HCT116 (cell line): ENCODE results near the gene MALRD1. TPM values are rescaled to one million over a fixed set of nuclear protein-coding genes. Genes with fewer than 3 reads are reported as not detected.

Source experiments
- ATAC-seq: fragments of 200-7000 bp; cut with Tn5 transposase; 2 replicates; pipeline ENCODE4 v1.9.1; 2020; ENCODE audit warnings: mild to moderate bottlenecking, moderate library complexity
- BruUV-seq: library from RNA; stranded (reverse); fragments of 400-500 nt; replicated peaks from 2 replicates; lab custom pipeline; 2021; lab: Mats Ljungman, UMichigan
- CTCF ChIA-PET: fragments of 300-600 bp; sonication (Branson Sonifier 250); formaldehyde crosslinking; loops from one replicate; lab custom pipeline; 2021; ENCODE audit warnings: antibody characterized with exemption; lab: Charles Lee
- POLR2A ChIA-PET: fragments of 300-600, 350-600 bp; sonication (Branson Sonifier 250); formaldehyde crosslinking; loops from one replicate; lab custom pipeline; 2021; ENCODE audit warnings: antibody characterized with exemption; lab: Charles Lee
- RAD21 ChIA-PET, 2 experiments: fragments of 300-600 bp; sonication (Branson Sonifier 250); formaldehyde crosslinking; loops; one replicate each; lab custom pipeline; 2023; ENCODE audit warnings: low total read pairs in 2 of 2; ENCODE audit not compliant: uncharacterized antibody in 2 of 2, unreplicated experiment in 2 of 2, low non-redundant PET in 1 of 2; lab: Charles Lee
- DNase-seq: peaks from one replicate; pipeline ENCODE4 v3.0.0-alpha.2; 2010; ENCODE audit warnings: low read depth, low spot score
- H2AFZ ChIP-seq: fragments of 200-600 bp; shearing (Covaris generic), sonication (generic); 2 replicates; pipeline ENCODE4 v1.6.1; 2017; ENCODE audit warnings: low read depth, mixed run types, mixed read lengths, antibody characterized with exemption, low read length; ENCODE audit not compliant: poor library complexity, severe bottlenecking
- H3K27ac ChIP-seq: 2 replicates; pipeline ENCODE4 v1.5.1; 2012; ENCODE audit warnings: low read depth, low read length
- H3K27me3 ChIP-seq: fragments of 200-600 bp; sonication (generic); 2 replicates; pipeline ENCODE4 v1.6.1; 2016; ENCODE audit warnings: mixed run types, low read length, mixed read lengths; ENCODE audit not compliant: insufficient read depth
- H3K36me3 ChIP-seq, 2 experiments: fragments of 200-500 bp in 1 of 2; fragments of 200-600 bp in 1 of 2; sonication (Bioruptor generic) in 1 of 2; sonication (generic) in 1 of 2; 2 replicates each; pipeline versions ENCODE4 v1.5.1 to v1.6.1; 2014 to 2016; ENCODE audit warnings: low read length in 2 of 2, inconsistent platforms in 1 of 2, mixed read lengths in 1 of 2, mixed run types in 1 of 2; ENCODE audit not compliant: insufficient read depth in 2 of 2, control insufficient read depth in 1 of 2
- H3K4me1 ChIP-seq, 2 experiments: fragments of 200-600 bp in 1 of 2; sonication (generic) in 1 of 2; 2 replicates each; pipeline versions ENCODE4 v1.5.1 to v1.6.1; 2012 to 2017; ENCODE audit warnings: low read length in 2 of 2, inconsistent platforms in 1 of 2, mild to moderate bottlenecking in 1 of 2, mixed read lengths in 1 of 2, mixed run types in 1 of 2, moderate library complexity in 1 of 2; ENCODE audit not compliant: insufficient read depth in 2 of 2, control insufficient read depth in 1 of 2
- H3K4me2 ChIP-seq: fragments of 200-600 bp; sonication (generic); 2 replicates; pipeline ENCODE4 v1.6.1; 2017; ENCODE audit warnings: mixed run types, low read length, mixed read lengths
- H3K4me3 ChIP-seq, 2 experiments: fragments of 200-600 bp in 1 of 2; sonication (generic) in 1 of 2; replicated peaks in 1 of 2; 2 replicates each; pipeline ENCODE4 v1.5.1; 2011 to 2016; ENCODE audit warnings: low read length in 2 of 2, control low read depth in 1 of 2, low read depth in 1 of 2, mild to moderate bottlenecking in 1 of 2, mixed read lengths in 1 of 2, mixed run types in 1 of 2
- H3K79me2 ChIP-seq: fragments of 200-600 bp; sonication (generic); 2 replicates; pipeline ENCODE4 v1.6.1; 2017; ENCODE audit warnings: mild to moderate bottlenecking, mixed run types, low read length, moderate library complexity, mixed read lengths; ENCODE audit not compliant: insufficient read depth
- H3K9ac ChIP-seq: fragments of 200-600 bp; sonication (generic); 2 replicates; pipeline ENCODE4 v1.6.1; 2016; ENCODE audit warnings: low read length, mixed read lengths
- H3K9me2 ChIP-seq: fragments of 200-600 bp; sonication (generic), shearing (Covaris generic); 2 replicates; pipeline ENCODE4 v1.6.1; 2017; ENCODE audit warnings: mixed run types, mild to moderate bottlenecking, moderate library complexity; ENCODE audit not compliant: insufficient read depth
- H3K9me3 ChIP-seq, 2 experiments: fragments of 200-500 bp in 1 of 2; fragments of 200-600 bp in 1 of 2; sonication (Bioruptor generic) in 1 of 2; sonication (generic) in 1 of 2; 2 replicates each; pipeline ENCODE4 v1.6.1; 2014 to 2017; ENCODE audit warnings: low read length in 2 of 2, mixed read lengths in 2 of 2, inconsistent platforms in 1 of 2, low read depth in 1 of 2, mild to moderate bottlenecking in 1 of 2, mixed run types in 1 of 2, moderate library complexity in 1 of 2; ENCODE audit not compliant: control insufficient read depth in 1 of 2, insufficient read depth in 1 of 2
- H4K20me1 ChIP-seq: fragments of 200-600 bp; sonication (generic), shearing (Covaris generic); 2 replicates; pipeline ENCODE4 v1.6.1; 2017; ENCODE audit warnings: mixed run types, mild to moderate bottlenecking, moderate library complexity; ENCODE audit not compliant: insufficient read depth
- CBX3 ChIP-seq: IDR thresholded peaks from 2 replicates; pipeline ENCODE4 v1.6.1; 2012; ENCODE audit warnings: low read depth
- CEBPB ChIP-seq: IDR thresholded peaks from 2 replicates; pipeline ENCODE4 v1.6.1; 2012; ENCODE audit warnings: low read depth
- EGR1 ChIP-seq: IDR thresholded peaks from 2 replicates; pipeline ENCODE4 v1.6.1; 2012; ENCODE audit warnings: low read depth
- ELF1 ChIP-seq: IDR thresholded peaks from 2 replicates; pipeline ENCODE4 v1.6.1; 2012; ENCODE audit warnings: low read depth, borderline replicate concordance
- EZH2phosphoT487 ChIP-seq: fragments of 200-600 bp; IDR thresholded peaks from 2 replicates; pipeline ENCODE4 v1.6.1; 2018; ENCODE audit warnings: antibody characterized with exemption, borderline replicate concordance
- FOSL1 ChIP-seq: IDR thresholded peaks from 2 replicates; pipeline ENCODE4 v1.6.1; 2012; ENCODE audit warnings: low read depth
- JUND ChIP-seq: IDR thresholded peaks from 2 replicates; pipeline ENCODE4 v1.6.1; 2012
- POLR2A ChIP-seq: IDR thresholded peaks from 2 replicates; pipeline ENCODE4 v1.7.0; 2011; ENCODE audit warnings: borderline replicate concordance; ENCODE audit not compliant: insufficient read depth, insufficient read length; ENCODE audit errors: extremely low read depth
- POLR2AphosphoS5 ChIP-seq: IDR thresholded peaks from 2 replicates; pipeline ENCODE4 v1.6.1; 2011; ENCODE audit warnings: mild to moderate bottlenecking, low read depth, low read length, moderate library complexity
- RAD21 ChIP-seq: IDR thresholded peaks from 2 replicates; pipeline ENCODE4 v1.6.1; 2012; ENCODE audit warnings: low read depth, mild to moderate bottlenecking
- SIN3A ChIP-seq: IDR thresholded peaks from 2 replicates; pipeline ENCODE4 v1.6.1; 2012; ENCODE audit warnings: low read depth
- SP1 ChIP-seq: IDR thresholded peaks from 2 replicates; pipeline ENCODE4 v1.6.1; 2012; ENCODE audit warnings: low read depth
- TCF7L2 ChIP-seq: IDR thresholded peaks from 2 replicates; pipeline ENCODE4 v1.7.0; 2011; ENCODE audit warnings: borderline replicate concordance, inconsistent platforms; ENCODE audit not compliant: insufficient read depth, insufficient read length; ENCODE audit errors: extremely low read depth
- YY1 ChIP-seq: IDR thresholded peaks from 2 replicates; pipeline ENCODE4 v1.6.1; 2011; ENCODE audit warnings: low read length, low read depth, moderate library complexity, mild to moderate bottlenecking; ENCODE audit not compliant: insufficient replicate concordance; ENCODE audit errors: extremely low read depth
- ZFX ChIP-seq: fragments of 450-650 bp; IDR thresholded peaks from 2 replicates; pipeline ENCODE4 v1.6.1; 2017
- intact Hi-C: fragments of 100-400 bp; cut with micrococcal nuclease; formaldehyde crosslinking; loops from 2 replicates; pipeline ENCODE4 v1.10.0; 2022
- total RNA-seq: library from RNA; stranded (reverse); gene quantifications from one replicate; pipeline ENCODE4 v1.2.1, GENCODE V29; 2021; ENCODE audit not compliant: unreplicated experiment
- TF ChIP-seq, protein P1 (sequence below): IDR thresholded peaks from 2 replicates; pipeline ENCODE4 v1.6.1; 2012
- TF ChIP-seq, protein P2 (sequence below): IDR thresholded peaks from 2 replicates; pipeline ENCODE4 v1.6.1; 2012; ENCODE audit warnings: low read depth
- TF ChIP-seq, protein P3 (sequence below), 3 experiments: fragments of 200-600 bp in 1 of 3; sonication (generic) in 1 of 3; IDR thresholded peaks in 2 of 3; conservative IDR thresholded peaks in 1 of 3; 2 replicates each; pipeline ENCODE4 v1.5.1; 2012 to 2017; ENCODE audit warnings: low read depth in 2 of 3, low read length in 2 of 3, antibody characterized with exemption in 1 of 3, borderline replicate concordance in 1 of 3, control low read depth in 1 of 3, mild to moderate bottlenecking in 1 of 3, mixed read lengths in 1 of 3, mixed run types in 1 of 3, moderate library complexity in 1 of 3; ENCODE audit not compliant: insufficient read depth in 1 of 3
- TF ChIP-seq, protein P4 (sequence below): IDR thresholded peaks from 2 replicates; pipeline ENCODE4 v1.6.1; 2012

MALRD1 gene
- total RNA-seq, 1 experiment from 2014 or later = not detected

DNA sequence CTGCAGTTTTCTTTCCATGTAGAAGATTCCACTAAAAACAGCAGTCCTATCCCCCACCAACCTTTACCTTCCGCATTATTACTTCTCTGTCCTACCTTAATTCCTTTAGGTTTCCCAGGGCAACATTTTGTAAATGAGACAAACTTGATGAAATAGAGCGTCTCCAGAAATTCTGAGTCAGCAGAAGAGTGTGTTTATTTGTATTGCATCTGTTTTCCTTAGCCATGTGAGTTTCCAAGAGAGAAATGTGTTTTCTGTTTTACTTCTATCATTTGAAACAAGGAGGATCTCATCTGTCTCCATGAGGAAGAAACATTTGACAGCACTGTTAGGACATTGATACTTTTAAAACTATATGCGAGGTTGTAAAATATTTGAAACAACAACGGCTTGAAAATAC, 523.5 kb downstream of the MALRD1 start:
- ATAC-seq = no peak
- no peak overlapping the region for H2AFZ ChIP-seq

More for the DNA sequence above, 523.5 kb downstream of the MALRD1 start:
- ChIA-PET CTCF (no interaction called here), POLR2A (no interaction called here), RAD21 (no interaction called here)
- H3K9me2 ChIP-seq = no peaks in the 10 kb centered on the region
- intact Hi-C loops = no loop called here
- no peaks in the 10 kb centered on the region for H3K36me3 ChIP-seq
- no peak overlapping the region for H3K27ac ChIP-seq
- TF ChIP-seq EGR1 (no peak), ZFX (no peak), CEBPB (no peak), POLR2AphosphoS5 (no peak), JUND (no peak), SP1 (no peak), SIN3A (no peak), CBX3 (no peak), RAD21 (no peak), POLR2A (no peak), FOSL1 (no peak), EZH2phosphoT487 (no peak), YY1 (no peak), TCF7L2 (no peak), ELF1 (no peak)
- TF ChIP-seq, protein P1, sequence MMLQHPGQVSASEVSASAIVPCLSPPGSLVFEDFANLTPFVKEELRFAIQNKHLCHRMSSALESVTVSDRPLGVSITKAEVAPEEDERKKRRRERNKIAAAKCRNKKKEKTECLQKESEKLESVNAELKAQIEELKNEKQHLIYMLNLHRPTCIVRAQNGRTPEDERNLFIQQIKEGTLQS = no peak
- TF ChIP-seq, protein P2, sequence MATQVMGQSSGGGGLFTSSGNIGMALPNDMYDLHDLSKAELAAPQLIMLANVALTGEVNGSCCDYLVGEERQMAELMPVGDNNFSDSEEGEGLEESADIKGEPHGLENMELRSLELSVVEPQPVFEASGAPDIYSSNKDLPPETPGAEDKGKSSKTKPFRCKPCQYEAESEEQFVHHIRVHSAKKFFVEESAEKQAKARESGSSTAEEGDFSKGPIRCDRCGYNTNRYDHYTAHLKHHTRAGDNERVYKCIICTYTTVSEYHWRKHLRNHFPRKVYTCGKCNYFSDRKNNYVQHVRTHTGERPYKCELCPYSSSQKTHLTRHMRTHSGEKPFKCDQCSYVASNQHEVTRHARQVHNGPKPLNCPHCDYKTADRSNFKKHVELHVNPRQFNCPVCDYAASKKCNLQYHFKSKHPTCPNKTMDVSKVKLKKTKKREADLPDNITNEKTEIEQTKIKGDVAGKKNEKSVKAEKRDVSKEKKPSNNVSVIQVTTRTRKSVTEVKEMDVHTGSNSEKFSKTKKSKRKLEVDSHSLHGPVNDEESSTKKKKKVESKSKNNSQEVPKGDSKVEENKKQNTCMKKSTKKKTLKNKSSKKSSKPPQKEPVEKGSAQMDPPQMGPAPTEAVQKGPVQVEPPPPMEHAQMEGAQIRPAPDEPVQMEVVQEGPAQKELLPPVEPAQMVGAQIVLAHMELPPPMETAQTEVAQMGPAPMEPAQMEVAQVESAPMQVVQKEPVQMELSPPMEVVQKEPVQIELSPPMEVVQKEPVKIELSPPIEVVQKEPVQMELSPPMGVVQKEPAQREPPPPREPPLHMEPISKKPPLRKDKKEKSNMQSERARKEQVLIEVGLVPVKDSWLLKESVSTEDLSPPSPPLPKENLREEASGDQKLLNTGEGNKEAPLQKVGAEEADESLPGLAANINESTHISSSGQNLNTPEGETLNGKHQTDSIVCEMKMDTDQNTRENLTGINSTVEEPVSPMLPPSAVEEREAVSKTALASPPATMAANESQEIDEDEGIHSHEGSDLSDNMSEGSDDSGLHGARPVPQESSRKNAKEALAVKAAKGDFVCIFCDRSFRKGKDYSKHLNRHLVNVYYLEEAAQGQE = no peak
- TF ChIP-seq, protein P3, sequence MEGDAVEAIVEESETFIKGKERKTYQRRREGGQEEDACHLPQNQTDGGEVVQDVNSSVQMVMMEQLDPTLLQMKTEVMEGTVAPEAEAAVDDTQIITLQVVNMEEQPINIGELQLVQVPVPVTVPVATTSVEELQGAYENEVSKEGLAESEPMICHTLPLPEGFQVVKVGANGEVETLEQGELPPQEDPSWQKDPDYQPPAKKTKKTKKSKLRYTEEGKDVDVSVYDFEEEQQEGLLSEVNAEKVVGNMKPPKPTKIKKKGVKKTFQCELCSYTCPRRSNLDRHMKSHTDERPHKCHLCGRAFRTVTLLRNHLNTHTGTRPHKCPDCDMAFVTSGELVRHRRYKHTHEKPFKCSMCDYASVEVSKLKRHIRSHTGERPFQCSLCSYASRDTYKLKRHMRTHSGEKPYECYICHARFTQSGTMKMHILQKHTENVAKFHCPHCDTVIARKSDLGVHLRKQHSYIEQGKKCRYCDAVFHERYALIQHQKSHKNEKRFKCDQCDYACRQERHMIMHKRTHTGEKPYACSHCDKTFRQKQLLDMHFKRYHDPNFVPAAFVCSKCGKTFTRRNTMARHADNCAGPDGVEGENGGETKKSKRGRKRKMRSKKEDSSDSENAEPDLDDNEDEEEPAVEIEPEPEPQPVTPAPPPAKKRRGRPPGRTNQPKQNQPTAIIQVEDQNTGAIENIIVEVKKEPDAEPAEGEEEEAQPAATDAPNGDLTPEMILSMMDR (IDR thresholded peaks at IDR 0.05 in 2 of 3, conservative IDR thresholded peaks at IDR 0.05 in 1 of 3; ENCODE audit: borderline replicate concordance in 1 of 3, insufficient read depth in 1 of 3, low read depth in 2 of 3, low read length in 2 of 3) = no peak
- TF ChIP-seq, protein P4, sequence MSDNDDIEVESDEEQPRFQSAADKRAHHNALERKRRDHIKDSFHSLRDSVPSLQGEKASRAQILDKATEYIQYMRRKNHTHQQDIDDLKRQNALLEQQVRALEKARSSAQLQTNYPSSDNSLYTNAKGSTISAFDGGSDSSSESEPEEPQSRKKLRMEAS = no peak
- no peaks in the 10 kb centered on the region for H3K4me1 ChIP-seq
- H3K9me3 ChIP-seq = peaks cover 19% of the 10 kb centered on the region in 2 experiments; a peak in 3 of 4 replicates
- no peak overlapping the region for H3K4me2 ChIP-seq
- no peaks in the 10 kb centered on the region for H3K79me2 ChIP-seq
- H3K27me3 ChIP-seq = no peaks in the 10 kb centered on the region
- DNase-seq = no peak
- H3K9ac ChIP-seq = no peak overlapping the region
- no peaks in the 10 kb centered on the region for H4K20me1 ChIP-seq
- BruUV-seq = no TSS peak
- no peak overlapping the region for H3K4me3 ChIP-seq
